Endothelial cell of umbilical vein (primary cell): ENCODE results near the gene FLNB. TPM values are rescaled to one million over a fixed set of nuclear protein-coding genes. Genes with fewer than 3 reads are reported as not detected.
A peak's percentile ranks its signal among the peaks of the same experiment; 100 is the strongest.

ENCODE experiments used
- BruUV-seq: library from RNA; stranded (reverse); fragments of 400-500 nt; replicated peaks from 2 replicates; lab custom pipeline; 2021; lab: Mats Ljungman, UMichigan
- CTCF ChIA-PET: fragments of 300-600, 350-600 bp; sonication (Branson Sonifier 250); formaldehyde crosslinking; loops from one replicate; lab custom pipeline; 2021; ENCODE audit warnings: antibody characterized with exemption, inconsistent platforms; lab: Charles Lee
- POLR2A ChIA-PET: fragments of 300-600, 350-600 bp; sonication (Branson Sonifier 250); formaldehyde crosslinking; loops from one replicate; lab custom pipeline; 2021; ENCODE audit warnings: antibody characterized with exemption, inconsistent platforms; lab: Charles Lee
- DNase-seq: peaks from one replicate; pipeline ENCODE4 v3.0.0-alpha.2; 2011; ENCODE audit warnings: low read depth, low spot score
- FAIRE-seq: peaks from 2 replicates; lab custom pipeline; 2011; peaks lifted over from hg19 to GRCh38; lab: Jason Lieb, UNC
- H2AFZ ChIP-seq: 2 replicates; pipeline ENCODE4 v1.6.0; 2012; ENCODE audit warnings: low read depth, low read length, control low read depth, inconsistent platforms
- H3K27ac ChIP-seq: 2 replicates; pipeline ENCODE4 v1.5.1; 2011; ENCODE audit warnings: low read depth, mild to moderate bottlenecking, control low read depth, low read length, moderate library complexity; ENCODE audit not compliant: insufficient read depth
- H3K27me3 ChIP-seq, 2 experiments: 2 replicates each; pipeline versions ENCODE4 v1.6.0 to v1.6.1; 2011; ENCODE audit warnings: low read length in 2 of 2, mixed read lengths in 1 of 2; ENCODE audit not compliant: control insufficient read depth in 2 of 2, insufficient read depth in 2 of 2
- H3K36me3 ChIP-seq, 2 experiments: 2 replicates in 1 of 2; 3 replicates in 1 of 2; pipeline ENCODE4 v1.5.1; 2011; ENCODE audit warnings: low read length in 2 of 2, mild to moderate bottlenecking in 1 of 2, moderate library complexity in 1 of 2; ENCODE audit not compliant: control insufficient read depth in 2 of 2, insufficient read depth in 2 of 2; ENCODE audit errors: extremely low read depth in 1 of 2
- H3K4me1 ChIP-seq: 3 replicates; pipeline ENCODE4 v1.5.1; 2011; ENCODE audit warnings: mild to moderate bottlenecking, low read length; ENCODE audit not compliant: control insufficient read depth, insufficient read depth; ENCODE audit errors: extremely low read depth
- H3K4me2 ChIP-seq: 2 replicates; pipeline ENCODE4 v1.6.1; 2011; ENCODE audit warnings: low read length, control low read depth, mixed read lengths; ENCODE audit not compliant: insufficient read depth
- H3K4me3 ChIP-seq, 3 experiments: fragments of 200-600 bp in 1 of 3; sonication (generic), shearing (Covaris generic) in 1 of 3; replicated peaks in 1 of 3; 2 replicates each; pipeline ENCODE4 v1.5.1; 2011 to 2016; ENCODE audit warnings: control low read depth in 3 of 3, low read length in 3 of 3, mild to moderate bottlenecking in 2 of 3, inconsistent platforms in 1 of 3, low read depth in 1 of 3, moderate library complexity in 1 of 3; ENCODE audit not compliant: insufficient read depth in 1 of 3
- H3K79me2 ChIP-seq: 2 replicates; pipeline ENCODE4 v1.6.0; 2012; ENCODE audit warnings: low read length, inconsistent platforms; ENCODE audit not compliant: control insufficient read depth, insufficient read depth
- H3K9ac ChIP-seq: replicated peaks from 2 replicates; pipeline ENCODE3; 2011; ENCODE audit warnings: low read length, control low read depth; ENCODE audit not compliant: insufficient read depth; ENCODE audit errors: extremely low read depth
- H3K9me1 ChIP-seq: replicated peaks from 3 replicates; pipeline ENCODE4 v1.6.0; 2011; ENCODE audit warnings: mild to moderate bottlenecking, low read length; ENCODE audit not compliant: control insufficient read depth, insufficient read depth; ENCODE audit errors: extremely low read depth
- H3K9me3 ChIP-seq: replicated peaks from 2 replicates; pipeline ENCODE4 v1.5.1; 2012; ENCODE audit warnings: low read length, inconsistent platforms; ENCODE audit not compliant: control insufficient read depth, insufficient read depth
- H4K20me1 ChIP-seq: replicated peaks from 2 replicates; pipeline ENCODE3; 2011; ENCODE audit warnings: mild to moderate bottlenecking, low read length; ENCODE audit not compliant: control insufficient read depth, insufficient read depth; ENCODE audit errors: extremely low read depth
- EZH2 ChIP-seq: IDR thresholded peaks from 2 replicates; pipeline ENCODE4 v1.6.1; 2012; ENCODE audit warnings: borderline replicate concordance, low read depth, mild to moderate bottlenecking, moderate library complexity, low read length, inconsistent platforms; ENCODE audit not compliant: severe bottlenecking
- FOS ChIP-seq: IDR thresholded peaks from 2 replicates; pipeline ENCODE4 v1.6.1; 2011; ENCODE audit warnings: mild to moderate bottlenecking, low read length, moderate library complexity, borderline replicate concordance; ENCODE audit not compliant: insufficient read depth
- GATA2 ChIP-seq: IDR thresholded peaks from 2 replicates; pipeline ENCODE4 v1.7.0; 2011; ENCODE audit warnings: low read depth, mild to moderate bottlenecking, moderate library complexity, mixed read lengths, low read length; ENCODE audit not compliant: insufficient read length, insufficient read depth
- JUN ChIP-seq: IDR thresholded peaks from 2 replicates; pipeline ENCODE4 v1.6.1; 2011; ENCODE audit warnings: borderline replicate concordance, low read depth; ENCODE audit not compliant: insufficient read length, insufficient read depth
- MYC ChIP-seq: IDR thresholded peaks from one replicate; pipeline ENCODE4 v1.6.1; 2011; ENCODE audit warnings: mild to moderate bottlenecking, low read depth, low read length
- POLR2A ChIP-seq: IDR thresholded peaks from 2 replicates; pipeline ENCODE4 v1.6.1; 2012; ENCODE audit warnings: low read depth, mild to moderate bottlenecking, control low read depth, low read length
- POLR2AphosphoS5 ChIP-seq: IDR thresholded peaks from 2 replicates; pipeline ENCODE4 v1.6.1; 2012; ENCODE audit warnings: low read depth, mild to moderate bottlenecking, control low read depth, low read length, moderate library complexity; ENCODE audit not compliant: insufficient read depth
- dilution Hi-C: fragments of 300-500 bp; cut with MboI; formaldehyde crosslinking; loops from one replicate; pipeline ENCODE4 v1.15.0; 2019; ENCODE audit warnings: low sequenced_read_pairs; ENCODE audit not compliant: extremely low pct_ligation_motif_present
- intact Hi-C: fragments of 100-400 bp; cut with micrococcal nuclease; formaldehyde crosslinking; loops from one replicate; pipeline ENCODE4 v1.10.0; 2022
- polyA plus RNA-seq, 4 experiments: library from polyadenylated mRNA; depleted of rRNA in 3 of 4; stranded (reverse) in 3 of 4; unstranded in 1 of 4; fragments of >200 nt; gene quantifications; 2 replicates each; pipeline versions ENCODE4 v1.2.1 to v1.2.3, GENCODE V29; 2011 to 2012; ENCODE audit warnings: missing spikeins in 1 of 4
- total RNA-seq: library from RNA; stranded (reverse); gene quantifications from 2 replicates; pipeline ENCODE4 v1.2.3, GENCODE V29; 2021
- TF ChIP-seq, protein P1 (sequence below): IDR thresholded peaks from 2 replicates; pipeline ENCODE4 v1.6.1; 2011; ENCODE audit not compliant: insufficient read depth, insufficient read length
- TF ChIP-seq, protein P2 (sequence below), 2 donors: IDR thresholded peaks; 1 replicate in 1 of 2; 2 replicates in 1 of 2; pipeline ENCODE4 v1.5.1; 2011; ENCODE audit warnings: low read length in 2 of 2, mild to moderate bottlenecking in 2 of 2, moderate library complexity in 2 of 2, control low read depth in 1 of 2, inconsistent platforms in 1 of 2, low read depth in 1 of 2; ENCODE audit not compliant: insufficient read depth in 1 of 2; ENCODE audit errors: extremely low read depth in 1 of 2

The FLNB gene
- total and polyA plus RNA-seq, 2 donors (not counting 3 experiments of a cell fraction or from before 2014, with no cell fraction given) = 479 to 670 TPM

GRCh38 chr3:58116985-58117384, 108.8 kb downstream of the FLNB start:
- Histone ChIP-seq H4K20me1 (no peaks in the 10 kb centered on the region), H3K9me1 (no peaks in the 10 kb centered on the region), H3K9ac (peak overlapping the region; percentile 66), H3K27ac (peak overlapping the region; percentile 83), H3K79me2 (peaks cover 60% of the 10 kb centered on the region), H3K4me3 (peak overlapping the region in 1 of 3 experiments; percentile 12), H3K36me3 (peaks cover 47 to 56% of the 10 kb centered on the region in 2 experiments), H2AFZ (no peak overlapping the region), H3K27me3 (no peaks in the 10 kb centered on the region), H3K4me2 (peak overlapping the region; percentile 68), H3K9me3 (no peaks in the 10 kb centered on the region), H3K4me1 (peaks cover 67% of the 10 kb centered on the region)
- FAIRE-seq = no peak
- ChIA-PET POLR2A (interaction anchor here (0.7 kb wide), 3 partner anchors 45 to 93 kb away, joined by 3 to 4 read pairs (median 4); no protein-coding TSS in a partner anchor), CTCF (interaction anchor here (0.7 to 1.5 kb wide), 8 partner anchors 54 to 167 kb away, joined by 3 to 7 read pairs (median 4); partner anchors contain the start of gene FLNB)
- DNase-seq = no peak
- TF ChIP-seq GATA2 (no peak), FOS (no peak), MYC (no peak), EZH2 (no peak), JUN (no peak), POLR2A (no peak), POLR2AphosphoS5 (no peak)
- TF ChIP-seq, protein P1, sequence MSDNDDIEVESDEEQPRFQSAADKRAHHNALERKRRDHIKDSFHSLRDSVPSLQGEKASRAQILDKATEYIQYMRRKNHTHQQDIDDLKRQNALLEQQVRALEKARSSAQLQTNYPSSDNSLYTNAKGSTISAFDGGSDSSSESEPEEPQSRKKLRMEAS = no peak
- TF ChIP-seq, protein P2, sequence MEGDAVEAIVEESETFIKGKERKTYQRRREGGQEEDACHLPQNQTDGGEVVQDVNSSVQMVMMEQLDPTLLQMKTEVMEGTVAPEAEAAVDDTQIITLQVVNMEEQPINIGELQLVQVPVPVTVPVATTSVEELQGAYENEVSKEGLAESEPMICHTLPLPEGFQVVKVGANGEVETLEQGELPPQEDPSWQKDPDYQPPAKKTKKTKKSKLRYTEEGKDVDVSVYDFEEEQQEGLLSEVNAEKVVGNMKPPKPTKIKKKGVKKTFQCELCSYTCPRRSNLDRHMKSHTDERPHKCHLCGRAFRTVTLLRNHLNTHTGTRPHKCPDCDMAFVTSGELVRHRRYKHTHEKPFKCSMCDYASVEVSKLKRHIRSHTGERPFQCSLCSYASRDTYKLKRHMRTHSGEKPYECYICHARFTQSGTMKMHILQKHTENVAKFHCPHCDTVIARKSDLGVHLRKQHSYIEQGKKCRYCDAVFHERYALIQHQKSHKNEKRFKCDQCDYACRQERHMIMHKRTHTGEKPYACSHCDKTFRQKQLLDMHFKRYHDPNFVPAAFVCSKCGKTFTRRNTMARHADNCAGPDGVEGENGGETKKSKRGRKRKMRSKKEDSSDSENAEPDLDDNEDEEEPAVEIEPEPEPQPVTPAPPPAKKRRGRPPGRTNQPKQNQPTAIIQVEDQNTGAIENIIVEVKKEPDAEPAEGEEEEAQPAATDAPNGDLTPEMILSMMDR (IDR thresholded peaks at IDR 0.05; ENCODE audit: extremely low read depth in 1 of 2, insufficient read depth in 1 of 2, low read depth in 1 of 2, low read length in 2 of 2) = no peak
- BruUV-seq = no TSS peak
- intact Hi-C loops (loop anchor here (1.0 to 10.0 kb wide), 6 partner anchors 44 to 252 kb away; partner anchors contain the start of gene FLNB), dilution Hi-C loops (no loop called here)
